ENCODE results near the gene EGR1.

The EGR1 gene

DNA sequence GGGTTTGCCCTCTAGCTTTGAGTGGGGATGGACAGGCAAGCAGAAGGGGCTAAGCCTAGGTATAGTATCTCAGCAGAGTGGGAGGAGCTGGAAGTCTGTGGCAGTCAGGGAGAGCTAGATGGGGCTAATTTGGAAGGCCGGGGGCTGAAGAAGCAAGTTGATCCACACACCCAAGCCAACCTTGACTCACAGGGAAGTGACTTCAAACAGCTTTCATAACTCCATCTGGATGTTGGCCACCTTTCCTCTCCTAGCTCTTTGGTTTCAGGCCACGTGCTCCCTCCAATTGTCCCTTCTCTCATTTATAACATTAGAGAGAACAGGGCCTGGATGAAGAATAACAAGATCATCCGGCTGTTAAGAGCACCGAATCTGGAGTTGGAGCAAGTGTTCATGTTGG lies 36.8 kb downstream of the EGR1 start:
- Histone ChIP-seq H3K27ac (ENCODE audit: low read length) (no peak overlapping the region), H3K9ac (ENCODE audit: low read length) (no peak overlapping the region), H3K79me2 (ENCODE audit: low read length) (no peaks in the 10 kb centered on the region), H3K9me3 (replicated peaks; ENCODE audit: insufficient read depth, low read length) (no peaks in the 10 kb centered on the region), H3F3A (ENCODE audit: insufficient read depth, low read length) (no peaks in the 10 kb centered on the region; the same call in 1 of the 2 replicates), H3K4me3 (ENCODE audit: low read length) (no peak overlapping the region), H3K4me2 (ENCODE audit: low read depth, low read length) (no peak overlapping the region), H4K20me1 (ENCODE audit: insufficient read depth, low read length) (no peaks in the 10 kb centered on the region), H3K9me2 (replicated peaks; ENCODE audit: insufficient read depth, low read length) (no peaks in the 10 kb centered on the region), H3K4me1 (ENCODE audit: low read length) (no peaks in the 10 kb centered on the region), H3K27me3 (replicated peaks; ENCODE audit: insufficient read depth, low read length) (no peaks in the 10 kb centered on the region), H3K36me3 (replicated peaks; ENCODE audit: insufficient read depth, low read length) (no peaks in the 10 kb centered on the region), H2AFZ (ENCODE audit: low read length) (no peak overlapping the region)
- TF ChIP-seq EZH2phosphoT487 (IDR thresholded peaks at IDR 0.05; ENCODE audit: low read length) (no peak), EZH2 (optimal IDR thresholded peaks at IDR 0.05; ENCODE audit: low read depth, low read length) (no peak)
- TF ChIP-seq, protein P1, sequence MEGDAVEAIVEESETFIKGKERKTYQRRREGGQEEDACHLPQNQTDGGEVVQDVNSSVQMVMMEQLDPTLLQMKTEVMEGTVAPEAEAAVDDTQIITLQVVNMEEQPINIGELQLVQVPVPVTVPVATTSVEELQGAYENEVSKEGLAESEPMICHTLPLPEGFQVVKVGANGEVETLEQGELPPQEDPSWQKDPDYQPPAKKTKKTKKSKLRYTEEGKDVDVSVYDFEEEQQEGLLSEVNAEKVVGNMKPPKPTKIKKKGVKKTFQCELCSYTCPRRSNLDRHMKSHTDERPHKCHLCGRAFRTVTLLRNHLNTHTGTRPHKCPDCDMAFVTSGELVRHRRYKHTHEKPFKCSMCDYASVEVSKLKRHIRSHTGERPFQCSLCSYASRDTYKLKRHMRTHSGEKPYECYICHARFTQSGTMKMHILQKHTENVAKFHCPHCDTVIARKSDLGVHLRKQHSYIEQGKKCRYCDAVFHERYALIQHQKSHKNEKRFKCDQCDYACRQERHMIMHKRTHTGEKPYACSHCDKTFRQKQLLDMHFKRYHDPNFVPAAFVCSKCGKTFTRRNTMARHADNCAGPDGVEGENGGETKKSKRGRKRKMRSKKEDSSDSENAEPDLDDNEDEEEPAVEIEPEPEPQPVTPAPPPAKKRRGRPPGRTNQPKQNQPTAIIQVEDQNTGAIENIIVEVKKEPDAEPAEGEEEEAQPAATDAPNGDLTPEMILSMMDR (IDR thresholded peaks at IDR 0.05; ENCODE audit: low read length), result no peak
- DNase-seq, result no peak

DNA sequence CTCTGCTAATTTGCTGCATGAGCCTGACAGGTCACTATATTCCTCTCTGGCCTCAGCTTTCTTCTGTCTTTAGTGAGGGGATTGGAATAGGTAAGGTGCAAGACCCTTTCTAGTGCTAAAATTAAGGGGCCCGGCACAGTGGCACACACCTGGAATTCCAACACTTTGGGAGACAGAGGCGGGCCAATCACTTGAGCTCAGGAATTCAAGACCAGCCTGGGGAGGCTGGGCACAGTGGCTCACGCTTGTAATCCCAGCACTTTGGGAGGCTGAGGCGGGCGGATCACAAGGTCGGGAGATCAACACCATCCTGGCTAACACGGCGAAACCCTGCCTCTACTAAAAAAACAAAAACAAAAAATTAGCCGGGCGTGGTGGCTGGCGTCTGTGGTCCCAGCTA lies 37.2 kb downstream of the EGR1 start:
- Histone ChIP-seq H3F3A (ENCODE audit: insufficient read depth, low read length) (no peaks in the 10 kb centered on the region; the same call in 1 of the 2 replicates), H3K9me2 (replicated peaks; ENCODE audit: insufficient read depth, low read length) (no peaks in the 10 kb centered on the region), H3K4me2 (ENCODE audit: low read depth, low read length) (no peak overlapping the region), H3K4me1 (ENCODE audit: low read length) (no peaks in the 10 kb centered on the region), H4K20me1 (ENCODE audit: insufficient read depth, low read length) (no peaks in the 10 kb centered on the region), H3K79me2 (ENCODE audit: low read length) (no peaks in the 10 kb centered on the region), H2AFZ (ENCODE audit: low read length) (no peak overlapping the region), H3K9ac (ENCODE audit: low read length) (no peak overlapping the region), H3K36me3 (replicated peaks; ENCODE audit: insufficient read depth, low read length) (no peaks in the 10 kb centered on the region; the same call in 1 of the 2 replicates), H3K27me3 (replicated peaks; ENCODE audit: insufficient read depth, low read length) (no peaks in the 10 kb centered on the region), H3K4me3 (ENCODE audit: low read length) (no peak overlapping the region), H3K27ac (ENCODE audit: low read length) (no peak overlapping the region), H3K9me3 (replicated peaks; ENCODE audit: insufficient read depth, low read length) (no peaks in the 10 kb centered on the region)
- no peak for DNase-seq
- no peak for TF ChIP-seq EZH2phosphoT487 (IDR thresholded peaks at IDR 0.05; ENCODE audit: low read length)
- TF ChIP-seq, protein P1 (IDR thresholded peaks at IDR 0.05; ENCODE audit: low read length), result no peak
- no peak for TF ChIP-seq EZH2 (optimal IDR thresholded peaks at IDR 0.05; ENCODE audit: low read depth, low read length)

DNA sequence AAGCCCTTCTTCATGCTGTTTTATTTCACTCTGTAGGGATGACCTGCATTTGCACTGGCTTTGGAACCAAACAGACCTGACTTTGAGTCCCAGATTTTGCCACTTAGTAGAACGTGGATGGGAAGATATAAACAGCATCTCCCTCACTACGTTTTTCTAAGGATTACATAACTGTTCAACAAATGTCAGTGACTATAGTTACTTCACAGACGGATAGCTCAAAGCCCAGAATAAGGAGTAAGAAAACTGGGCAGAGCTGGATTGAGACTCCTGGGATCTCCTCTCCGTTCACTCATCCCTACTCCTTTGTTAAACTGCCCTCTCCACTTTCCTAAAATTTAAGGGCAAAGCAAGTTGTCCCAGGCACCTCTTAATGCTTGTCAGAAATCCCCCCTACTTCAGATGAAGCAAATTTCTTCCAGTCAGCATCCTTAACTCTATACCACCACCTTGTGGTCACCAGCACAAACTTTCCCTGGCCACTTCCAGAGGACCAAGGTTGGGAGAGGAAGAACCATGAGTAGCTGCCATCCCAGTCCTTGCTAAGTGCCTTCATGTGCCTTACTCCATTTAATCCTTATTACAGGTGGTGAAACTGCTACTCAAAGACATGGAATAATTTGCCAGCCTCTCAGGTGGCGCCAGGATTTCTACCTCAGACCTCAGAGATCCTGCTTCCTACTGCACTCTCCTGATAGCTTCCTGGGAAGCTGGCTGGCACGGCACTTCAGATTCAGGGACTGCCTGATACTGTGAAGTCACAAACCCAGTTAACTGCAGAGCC lies 38.4 kb downstream of the EGR1 start:
- Histone ChIP-seq H3F3A (ENCODE audit: insufficient read depth, low read length) (no peaks in the 10 kb centered on the region; the same call in 1 of the 2 replicates), H3K79me2 (ENCODE audit: low read length) (no peaks in the 10 kb centered on the region), H3K9me2 (replicated peaks; ENCODE audit: insufficient read depth, low read length) (no peaks in the 10 kb centered on the region), H3K4me3 (ENCODE audit: low read length) (no peak overlapping the region), H3K9me3 (replicated peaks; ENCODE audit: insufficient read depth, low read length) (no peaks in the 10 kb centered on the region), H3K27me3 (replicated peaks; ENCODE audit: insufficient read depth, low read length) (no peaks in the 10 kb centered on the region), H3K4me1 (ENCODE audit: low read length) (no peaks in the 10 kb centered on the region), H3K27ac (ENCODE audit: low read length) (no peak overlapping the region), H3K9ac (ENCODE audit: low read length) (no peak overlapping the region), H3K4me2 (ENCODE audit: low read depth, low read length) (no peak overlapping the region), H4K20me1 (ENCODE audit: insufficient read depth, low read length) (no peaks in the 10 kb centered on the region), H2AFZ (ENCODE audit: low read length) (no peak overlapping the region), H3K36me3 (replicated peaks; ENCODE audit: insufficient read depth, low read length) (peaks cover 3% of the 10 kb centered on the region; the same call in 1 of the 2 replicates)
- DNase-seq, result peak; percentile 36
- TF ChIP-seq, protein P1 (IDR thresholded peaks at IDR 0.05; ENCODE audit: low read length), result peak; percentile 76
- TF ChIP-seq EZH2 (optimal IDR thresholded peaks at IDR 0.05; ENCODE audit: low read depth, low read length), result no peak
- TF ChIP-seq EZH2phosphoT487 (IDR thresholded peaks at IDR 0.05; ENCODE audit: low read length), result no peak

Measured in MM.1S (cell line).